T-cell (primary cell): ENCODE data around the gene SLC17A5. TPM values are rescaled to one million over a fixed set of nuclear protein-coding genes. Genes with fewer than 3 reads are reported as not detected.

Source experiments
- total RNA-seq, 35 experiments: library from RNA in 6 of 35; stranded (reverse) in 6 of 35; fragments of 120-200 nt in 1 of 35; gene quantifications; one replicate each; pipeline versions ENCODE4 v1.2.1 to v1.2.4 and lab custom pipeline; 2013 to 2026

The SLC17A5 gene
- total RNA-seq, 5 donors from 2014 or later (not counting 1 experiment from before 2014, with no cell fraction given): 6.4 to 15.0 (median 9.4) TPM

Other genes with a start within 250 kb of the SLC17A5 start
- 10 to 100 TPM in 4 of 5 donors, 1 to 10 TPM in 1; 6.9 to 14.9 (median 12.8) TPM for gene CGAS, start 201.7 kb downstream of the SLC17A5 start, total RNA-seq
- gene MTO1, start 192.3 kb downstream of the SLC17A5 start, total RNA-seq: 10 to 100 TPM; 55.0 to 80.4 (median 59.3) TPM
- over 10,000 TPM; 14,142 to 15,123 (median 14,655) TPM for gene EEF1A1, start 133.0 kb downstream of the SLC17A5 start, total RNA-seq
- 1 to 10 TPM in 1 of 5 donors, under 1 TPM in 4; 0.59 to 1.0 (median 0.68) TPM for gene CD109, start 42.2 kb upstream of the SLC17A5 start, total RNA-seq